ENCODE data around the gene KCNK1.

- TF ChIP-seq CTCF (conservative IDR thresholded peaks at IDR 0.05; ENCODE audit: low read depth, low read length) (no peak), CEBPB (IDR thresholded peaks at IDR 0.05; ENCODE audit: low read depth, low read length) (no peak), RFX5 (IDR thresholded peaks at IDR 0.05; ENCODE audit: low read depth, low read length) (no peak), POLR2A (IDR thresholded peaks at IDR 0.05; ENCODE audit: low read depth, low read length) (no peak), USF2 (IDR thresholded peaks at IDR 0.05; ENCODE audit: low read depth, low read length) (no peak), BHLHE40 (IDR thresholded peaks at IDR 0.05; ENCODE audit: low read depth, low read length) (no peak), RAD21 (IDR thresholded peaks at IDR 0.05; ENCODE audit: low read length) (no peak), MAZ (IDR thresholded peaks at IDR 0.05; ENCODE audit: borderline replicate concordance, low read depth, low read length) (no peak), RCOR1 (IDR thresholded peaks at IDR 0.05; ENCODE audit: insufficient replicate concordance, low read length) (no peak), ELK1 (IDR thresholded peaks at IDR 0.05; ENCODE audit: borderline replicate concordance, low read depth, low read length) (no peak)
These were observed 94.2 kb downstream of the KCNK1 start for GRCh38 chr1:233707880-233708815.

Data from IMR-90 (cell line).